Endodermal cell (in vitro differentiated cells): Measurements from ENCODE around the gene SKOR1. TPM values are rescaled to one million over a fixed set of nuclear protein-coding genes. Genes with fewer than 3 reads are reported as not detected.

ENCODE experiments used
- DNase-seq: peaks from one replicate; pipeline ENCODE4 v3.0.0-alpha.2; 2017
- H3K27ac ChIP-seq: 2 replicates; pipeline ENCODE4 v1.5.1; 2013; ENCODE audit warnings: mild to moderate bottlenecking, low read depth, low read length, moderate library complexity
- H3K27me3 ChIP-seq: 2 replicates; pipeline ENCODE4 v1.6.1; 2013; ENCODE audit warnings: mild to moderate bottlenecking, low read length, moderate library complexity; ENCODE audit not compliant: insufficient read depth, control insufficient read depth, poor library complexity, severe bottlenecking
- H3K36me3 ChIP-seq: 2 replicates; pipeline ENCODE4 v1.7.0; 2013; ENCODE audit warnings: mild to moderate bottlenecking, low read length, moderate library complexity; ENCODE audit not compliant: control insufficient read depth, insufficient read depth
- H3K4me1 ChIP-seq: one replicate; pipeline ENCODE4 v1.7.0; 2013; ENCODE audit warnings: low read length; ENCODE audit not compliant: control insufficient read depth, insufficient read depth
- H3K4me3 ChIP-seq: 2 replicates; pipeline ENCODE4 v1.5.1; 2013; ENCODE audit warnings: mild to moderate bottlenecking, low read length, moderate library complexity
- H3K9ac ChIP-seq: 2 replicates; pipeline ENCODE4 v1.6.1; 2013; ENCODE audit warnings: mild to moderate bottlenecking, low read length, moderate library complexity; ENCODE audit not compliant: poor library complexity, severe bottlenecking; ENCODE audit errors: extremely low read depth
- H3K9me3 ChIP-seq: 2 replicates; pipeline ENCODE4 v1.6.1; 2013; ENCODE audit warnings: mild to moderate bottlenecking, low read length, moderate library complexity; ENCODE audit not compliant: control insufficient read depth
- H3K27ac Mint-ChIP-seq: 2 replicates; pipeline ENCODE4 v1.8.0; 2020; ENCODE audit warnings: mixed read lengths
- H3K27me3 Mint-ChIP-seq: 2 replicates; pipeline ENCODE4 v1.8.0; 2021; ENCODE audit warnings: mild to moderate bottlenecking, mixed read lengths; ENCODE audit not compliant: insufficient read depth
- H3K36me3 Mint-ChIP-seq: 2 replicates; pipeline ENCODE4 v1.8.0; 2020; ENCODE audit warnings: low read depth, mixed read lengths
- H3K4me1 Mint-ChIP-seq: 2 replicates; pipeline ENCODE4 v1.8.0; 2020; ENCODE audit warnings: mixed read lengths
- H3K4me3 Mint-ChIP-seq: 2 replicates; pipeline ENCODE4 v1.8.0; 2020; ENCODE audit warnings: mild to moderate bottlenecking, moderate library complexity, mixed read lengths
- H3K9me3 Mint-ChIP-seq: 2 replicates; pipeline ENCODE4 v1.8.0; 2020; ENCODE audit warnings: mild to moderate bottlenecking, mixed read lengths
- CTCF ChIP-seq: fragments of 200-600 bp; sonication (generic); conservative IDR thresholded peaks from 2 replicates; pipeline ENCODE4 v1.5.0; 2021; ENCODE audit warnings: antibody characterized with exemption, mild to moderate bottlenecking
- WGBS, 2 experiments: methylation state at CpG; one replicate each; pipeline versions ENCODE4 v1.1.5 to v1.1.7; 2013; ENCODE audit warnings: missing lambda C conversion rate in 2 of 2, mixed read lengths in 1 of 2; ENCODE audit not compliant: insufficient coverage in 1 of 2, insufficient read length in 1 of 2; 5-methylcytosine and 5-hydroxymethylcytosine counted together
- total RNA-seq, 2 donors: library from RNA; stranded (reverse); fragmentation: NEBNext Ultra II Directional in 1 of 2; extraction: Animal tissue kit (Norgen Biotek cat#: 25700) in 1 of 2; gene quantifications; 2 replicates in 1 of 2; 3 replicates in 1 of 2; pipeline ENCODE4 v1.2.1, GENCODE V29; 2021

Gene SKOR1
- total RNA-seq, 2 donors from 2014 or later: 0.37 to 0.51 TPM

- Mint-ChIP-seq H3K27ac (no peak overlapping the region), H3K27me3 (peaks cover 20% of the 10 kb centered on the region), H3K36me3 (no peaks in the 10 kb centered on the region), H3K9me3 (no peaks in the 10 kb centered on the region), H3K4me3 (no peak overlapping the region), H3K4me1 (peaks cover 12% of the 10 kb centered on the region)
- Histone ChIP-seq H3K4me1 (peaks cover 3% of the 10 kb centered on the region), H3K9ac (no peak overlapping the region), H3K27ac (no peak overlapping the region), H3K36me3 (no peaks in the 10 kb centered on the region), H3K4me3 (no peak overlapping the region), H3K9me3 (no peaks in the 10 kb centered on the region), H3K27me3 (peaks cover 6% of the 10 kb centered on the region)
- no peak for DNase-seq
- WGBS, 2 experiments: 85 to 88% methylated on average over 3 of the region's 3 CpGs
- TF ChIP-seq CTCF: no peak
Measured at GRCh38 chr15:67861983-67862382, 36.7 kb downstream of the SKOR1 start.

- Histone ChIP-seq H3K27ac (no peak overlapping the region), H3K9ac (no peak overlapping the region), H3K9me3 (no peaks in the 10 kb centered on the region), H3K36me3 (no peaks in the 10 kb centered on the region), H3K4me3 (no peak overlapping the region), H3K27me3 (peaks cover 6% of the 10 kb centered on the region), H3K4me1 (peaks cover 3% of the 10 kb centered on the region)
- no peak for TF ChIP-seq CTCF
- H3K27me3 Mint-ChIP-seq: peaks cover 20% of the 10 kb centered on the region
- H3K4me3 Mint-ChIP-seq: no peak overlapping the region
- H3K27ac Mint-ChIP-seq: no peak overlapping the region
- H3K9me3 Mint-ChIP-seq: no peaks in the 10 kb centered on the region
- peaks cover 12% of the 10 kb centered on the region for H3K4me1 Mint-ChIP-seq
- H3K36me3 Mint-ChIP-seq: no peaks in the 10 kb centered on the region
- no peak for DNase-seq
- WGBS, 2 experiments: 73 to 89% methylated on average over 12 to 16 of the region's 16 CpGs
Measured at GRCh38 chr15:67862750-67863441, 37.6 kb downstream of the SKOR1 start.

GRCh38 chr15:67863442-67863987, 38.2 kb downstream of the SKOR1 start:
- no peaks in the 10 kb centered on the region for H3K9me3 ChIP-seq
- H3K27ac ChIP-seq: no peak overlapping the region
- H3K36me3 Mint-ChIP-seq: no peaks in the 10 kb centered on the region
- peak; percentile 94 for DNase-seq
- H3K27me3 ChIP-seq: peaks cover 6% of the 10 kb centered on the region
- H3K4me3 ChIP-seq: peak overlapping the region; percentile 66
- no peaks in the 10 kb centered on the region for H3K9me3 Mint-ChIP-seq
- no peak overlapping the region for H3K9ac ChIP-seq
- WGBS, 2 experiments: 6 to 10% methylated on average over 8 to 41 of the region's 41 CpGs
- peaks cover 20% of the 10 kb centered on the region for H3K27me3 Mint-ChIP-seq
- peak overlapping the region; percentile 51 for H3K4me3 Mint-ChIP-seq
- peaks cover 12% of the 10 kb centered on the region for H3K4me1 Mint-ChIP-seq
- H3K36me3 ChIP-seq: no peaks in the 10 kb centered on the region
- peak overlapping the region; percentile 72 for H3K27ac Mint-ChIP-seq
- H3K4me1 ChIP-seq: peaks cover 3% of the 10 kb centered on the region
- peak; percentile 96 for TF ChIP-seq CTCF
